Spleen (tissue), 7 donors: ENCODE measurements around the gene TMEM130.

Source experiments
- CTCF ChIP-seq, 11 experiments: fragments of 200-600 bp in 7 of 11; fragments of 450-650 bp in 4 of 11; sonication (generic) in 4 of 11; IDR thresholded peaks in 8 of 11; conservative IDR thresholded peaks in 3 of 11; 1 replicate in 7 of 11; 2 replicates in 4 of 11; pipeline versions ENCODE4 v1.4.0 to v1.8.0; 2016 to 2021; ENCODE audit warnings: antibody characterized with exemption in 11 of 11, inconsistent platforms in 4 of 11, mild to moderate bottlenecking in 1 of 11
- POLR2AphosphoS5 ChIP-seq, 3 donors: sonication (generic); formaldehyde crosslinking; IDR thresholded peaks; one replicate each; pipeline ENCODE4 v1.5.1; 2017; ENCODE audit warnings: antibody characterized with exemption in 3 of 3
- donor health status: DM: no; HTN: no; CAD: no; lungs with moderate emphysema.
- donor health status: DM: no; HTN: no; CAD: no.
- donor health status: DM: no; HTN: no; CAD: no.

- TF ChIP-seq CTCF (IDR thresholded peaks at IDR 0.05 in 8 of 11, conservative IDR thresholded peaks at IDR 0.05 in 3 of 11) (no peak), POLR2AphosphoS5 (IDR thresholded peaks at IDR 0.05) (no peak)
These were observed 60.9 kb downstream of the TMEM130 start for GRCh38 chr7:98808751-98809460.
